Endothelial cell of hepatic sinusoid (primary cell): ENCODE measurements around the gene MBP.

ENCODE experiments used
- in situ Hi-C: cut with HindIII; loops from 2 replicates; pipeline ENCODE4 v1.10.0; 2017; ENCODE audit warnings: low sequenced_read_pairs

MBP gene

DNA sequence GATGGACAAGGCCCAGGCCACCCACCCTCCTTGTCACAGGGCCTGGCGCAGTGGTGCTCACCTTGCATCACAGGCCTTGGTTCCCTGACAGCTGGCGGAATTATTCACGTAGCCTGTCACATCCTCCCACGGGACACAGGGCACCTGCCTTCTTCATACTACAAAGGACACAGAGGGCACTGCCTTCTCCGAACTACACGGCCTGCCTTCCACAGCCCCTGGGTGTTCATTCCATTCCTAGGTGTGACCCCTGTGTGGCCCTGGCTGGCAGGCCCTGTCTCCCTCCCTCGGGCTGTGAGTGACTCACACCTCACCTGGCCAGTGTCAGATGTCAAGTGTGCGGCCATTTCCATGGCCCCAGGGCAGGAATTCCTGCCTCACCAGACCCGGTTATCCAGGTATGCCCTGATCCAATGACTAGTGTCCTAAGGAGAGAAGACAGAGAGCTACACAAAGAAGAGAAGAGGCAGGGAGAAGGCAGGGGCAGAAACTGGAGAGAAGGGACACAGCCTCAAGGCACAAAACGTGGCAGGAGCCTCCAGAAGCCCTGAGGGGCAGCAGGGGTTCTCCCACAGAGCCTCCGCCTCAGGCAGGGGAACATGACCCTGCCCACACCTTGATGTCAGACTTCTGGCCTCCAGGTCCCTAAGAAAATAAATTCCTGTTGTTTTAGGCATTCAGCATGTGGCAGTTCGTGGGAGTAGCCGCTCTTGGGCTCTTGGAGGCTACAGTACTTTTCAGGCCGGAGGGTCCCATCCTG lies 43.4 kb downstream of the MBP start:
- in situ Hi-C loops, result no loop called here

- in situ Hi-C loops, result no loop called here
Measured at GRCh38 chr18:77087393-77088141, 45.0 kb downstream of the MBP start.

DNA sequence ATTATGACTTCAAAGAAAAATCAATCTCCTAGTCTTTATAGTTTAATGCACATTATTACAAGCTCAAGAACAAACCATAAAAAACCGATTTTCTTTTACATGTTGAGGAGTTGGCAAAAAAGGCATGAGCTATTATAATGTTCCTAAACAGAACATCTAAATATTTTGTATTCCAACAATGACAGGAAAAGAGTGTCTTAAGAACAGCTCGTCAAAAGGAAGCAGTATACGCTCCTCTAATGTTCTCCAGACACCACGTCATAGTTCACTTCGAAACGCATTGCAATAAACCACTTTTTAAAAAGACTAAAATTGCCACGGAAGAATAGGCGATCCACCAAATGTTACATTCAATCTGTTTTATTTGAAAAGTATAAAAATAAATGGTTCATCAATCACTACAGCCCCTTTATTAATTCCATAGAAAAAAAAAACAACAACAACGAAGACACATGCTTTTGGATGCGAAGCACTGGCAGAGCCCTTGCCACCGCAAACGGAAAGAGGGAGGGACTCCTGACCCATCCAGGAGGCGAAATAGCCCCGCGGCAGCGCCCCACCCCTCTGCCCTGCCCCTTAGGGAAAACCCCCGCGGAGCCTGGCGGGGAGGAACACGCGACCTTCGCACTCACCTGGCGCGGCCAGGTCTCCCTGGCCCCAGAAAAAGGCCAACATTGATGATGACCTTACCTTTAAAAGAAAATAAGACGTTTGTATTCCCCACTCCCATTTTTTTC lies 45.8 kb downstream of the MBP start:
- in situ Hi-C loops, result no loop called here

GRCh38 chr18:77086034-77086433 lies 46.5 kb downstream of the MBP start:
- in situ Hi-C loops, result no loop called here

DNA sequence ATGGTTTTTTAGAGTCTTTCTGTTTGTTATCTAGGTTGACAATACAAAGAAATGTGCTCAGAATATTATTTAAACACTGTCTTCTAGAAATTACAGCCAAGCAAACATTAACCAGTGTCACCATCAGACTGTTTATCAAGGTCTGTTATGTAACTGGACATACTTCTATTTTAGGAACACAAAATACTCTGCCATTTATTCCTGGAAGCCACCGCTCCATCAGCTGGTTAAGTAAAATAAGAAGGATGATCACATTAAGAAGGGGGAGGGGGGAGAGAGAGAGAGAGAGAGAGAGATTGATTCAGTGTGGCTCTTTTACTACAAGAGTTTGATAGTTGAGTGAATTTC lies 47.9 kb downstream of the MBP start:
- in situ Hi-C loops, result no loop called here

- in situ Hi-C loops, result no loop called here
Measured at GRCh38 chr18:77082316-77082955, 50.1 kb downstream of the MBP start.

DNA sequence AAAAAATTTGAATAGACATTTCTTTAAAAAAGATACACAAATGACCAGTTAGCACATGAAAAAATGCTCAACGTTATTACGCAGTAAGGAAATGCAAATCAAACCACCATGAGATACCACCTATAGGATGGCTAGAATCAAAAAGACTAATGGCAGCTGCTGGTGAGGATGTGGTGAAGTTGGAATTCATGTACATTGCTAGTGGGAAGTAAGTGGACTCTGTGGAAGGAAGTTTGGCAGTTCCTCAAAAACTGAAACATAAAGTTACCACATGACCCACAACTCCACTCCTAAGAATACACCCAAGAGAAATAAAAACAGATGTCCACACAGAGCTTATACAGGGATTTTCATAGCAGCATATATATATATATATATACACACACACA lies 51.2 kb downstream of the MBP start:
- in situ Hi-C loops, result no loop called here

DNA sequence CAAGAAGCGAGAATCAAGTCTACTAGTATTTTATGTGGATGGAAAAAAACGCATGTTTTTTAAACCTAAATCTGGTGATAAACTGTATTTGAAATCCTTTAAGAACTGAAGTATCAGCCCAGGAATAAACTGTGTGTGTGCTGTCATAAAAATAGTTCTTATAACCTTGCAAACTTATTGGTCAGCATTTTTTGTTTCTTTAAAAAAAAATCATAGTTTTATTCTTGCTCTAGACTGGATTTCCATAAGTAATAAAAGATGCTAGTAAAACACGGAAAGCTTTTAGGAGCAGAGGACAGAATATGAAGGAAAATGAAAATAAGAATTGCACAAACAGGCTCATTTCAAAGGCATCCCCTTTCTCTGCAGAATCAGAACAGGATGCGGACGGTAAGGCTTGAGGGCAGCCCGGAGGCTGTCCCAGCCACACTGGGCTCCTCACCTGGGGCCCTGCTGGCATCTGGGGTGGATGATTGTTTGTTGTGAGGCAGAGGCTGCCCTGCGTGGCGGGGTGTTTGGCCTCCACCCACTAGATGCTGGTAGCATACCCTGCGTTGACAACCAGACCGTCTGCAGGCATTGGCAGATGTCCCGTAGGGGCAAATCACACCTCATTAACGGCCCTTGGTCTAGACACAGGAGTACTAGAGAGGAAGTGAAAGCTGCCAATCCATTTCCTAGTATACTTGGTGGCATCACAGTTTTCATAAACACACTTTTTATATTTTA lies 52.5 kb downstream of the MBP start:
- in situ Hi-C loops, result no loop called here

GRCh38 chr18:77079088-77079487 lies 53.5 kb downstream of the MBP start:
- in situ Hi-C loops, result no loop called here

GRCh38 chr18:77078690-77079070 lies 53.9 kb downstream of the MBP start:
- in situ Hi-C loops, result no loop called here

- in situ Hi-C loops, result no loop called here
Measured at GRCh38 chr18:77077941-77078689, 54.5 kb downstream of the MBP start.

GRCh38 chr18:77077401-77077800 lies 55.2 kb downstream of the MBP start:
- in situ Hi-C loops, result no loop called here

DNA sequence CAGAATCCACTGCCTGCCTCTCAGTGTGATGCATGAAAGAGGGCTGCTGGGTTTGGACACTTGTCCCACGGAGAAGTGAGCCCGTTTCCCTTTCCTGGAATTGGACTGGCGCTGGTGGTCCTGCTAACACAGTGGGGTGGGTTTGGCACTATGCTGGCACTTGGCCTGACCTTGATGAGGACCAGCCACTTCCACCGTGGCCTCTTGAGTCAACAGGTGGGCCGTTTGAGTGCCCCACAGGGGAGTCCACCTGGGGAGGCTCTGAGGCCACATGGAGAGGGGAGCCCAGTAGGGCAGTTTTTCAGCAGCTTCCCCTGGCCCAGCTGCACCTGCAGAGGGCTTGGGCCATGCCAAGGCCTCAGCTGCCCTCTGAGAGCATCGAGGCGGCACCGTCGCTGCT lies 56.5 kb downstream of the MBP start:
- in situ Hi-C loops, result no loop called here

- in situ Hi-C loops, result loop anchor here (5.0 kb wide), 2 partner anchors 38 to 73 kb away; no protein-coding TSS in a partner anchor
Measured at GRCh38 chr18:77074431-77074830, 58.2 kb downstream of the MBP start.

DNA sequence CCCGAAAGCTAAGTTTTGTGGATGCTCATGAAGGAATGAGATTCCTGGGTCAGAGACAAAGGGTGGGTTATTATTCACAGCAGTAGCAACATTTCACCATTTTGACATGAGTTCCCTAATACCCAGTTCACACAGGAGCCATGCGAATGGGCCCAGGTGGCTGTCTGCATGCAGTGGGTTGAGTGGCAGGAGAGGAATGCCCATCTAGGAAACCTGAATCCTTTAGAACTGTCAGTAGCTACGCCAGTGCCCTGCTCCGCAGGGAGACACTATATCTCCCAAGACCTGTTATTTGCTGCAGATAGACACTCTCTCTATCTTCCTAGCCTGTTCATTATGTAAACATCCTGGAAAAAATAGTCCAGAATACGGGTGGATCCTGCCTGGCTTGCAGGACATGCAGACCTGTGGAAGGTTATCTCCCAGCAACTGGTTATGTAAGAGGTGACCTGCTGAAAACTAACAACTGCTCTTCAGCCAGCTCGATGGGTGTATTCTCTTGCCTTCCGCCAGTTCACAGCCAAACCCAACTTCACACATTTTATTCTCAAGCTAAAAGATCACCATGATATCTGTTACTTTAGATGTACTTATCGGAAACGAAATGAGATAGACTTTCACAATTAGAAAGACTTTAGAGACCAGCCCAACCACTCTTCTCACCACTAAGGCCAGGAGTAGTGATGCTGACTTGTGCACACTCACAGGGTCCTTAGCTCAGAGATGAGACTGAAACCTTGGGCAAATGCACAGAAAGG lies 59.1 kb downstream of the MBP start:
- in situ Hi-C loops, result loop anchor here (5.0 kb wide), 2 partner anchors 39 to 74 kb away; no protein-coding TSS in a partner anchor

DNA sequence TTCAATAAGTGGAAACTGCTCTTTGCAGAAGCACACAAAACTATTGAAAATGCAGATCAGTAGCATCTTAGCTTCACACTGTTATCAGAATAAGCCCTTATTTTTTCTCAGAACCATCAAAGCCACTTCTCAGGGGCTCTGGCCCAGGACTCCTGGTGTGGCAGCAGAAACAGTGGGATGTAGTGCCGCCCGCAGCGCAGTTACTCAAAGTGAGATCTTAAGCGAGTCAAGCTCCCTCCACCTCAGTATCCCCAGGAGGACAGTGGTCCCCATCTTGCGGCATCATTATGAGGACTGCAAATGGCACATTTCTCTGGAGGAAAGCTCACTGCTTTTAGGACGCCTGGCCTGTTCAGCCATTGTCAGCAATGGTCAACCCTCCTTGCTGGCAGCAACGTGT lies 60.0 kb downstream of the MBP start:
- in situ Hi-C loops, result loop anchor here (5.0 kb wide), 2 partner anchors 40 to 75 kb away; no protein-coding TSS in a partner anchor

DNA sequence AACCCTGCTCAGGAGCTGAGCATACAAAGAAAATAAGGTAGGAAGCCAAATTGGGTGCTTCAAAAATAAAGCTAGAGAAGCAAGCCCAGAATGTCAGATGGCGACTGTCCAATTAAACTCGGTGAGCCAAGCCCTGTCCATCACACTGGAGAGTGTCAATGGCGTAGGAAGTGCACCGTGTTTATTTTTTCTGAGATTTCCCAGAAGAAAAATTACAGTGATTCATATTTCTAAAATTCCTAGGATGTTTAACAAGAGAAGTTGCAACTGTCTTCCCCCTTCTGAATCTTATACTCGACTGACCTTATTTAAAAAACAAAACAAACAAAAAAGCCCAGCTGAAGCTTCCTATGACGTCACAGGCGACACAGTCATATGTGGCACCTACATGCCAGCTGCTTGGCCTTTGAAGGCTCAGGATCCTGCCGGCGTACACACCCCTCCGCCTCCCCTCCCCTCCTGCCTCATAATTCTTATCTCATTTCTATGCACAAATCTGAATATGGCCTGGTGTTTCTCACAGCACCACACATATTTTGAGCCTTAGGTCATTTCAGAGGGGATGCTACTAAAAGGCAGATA lies 60.8 kb downstream of the MBP start:
- in situ Hi-C loops, result loop anchor here (5.0 kb wide), 2 partner anchors 40 to 75 kb away; no protein-coding TSS in a partner anchor

- in situ Hi-C loops, result loop anchor here (5.0 kb wide), 2 partner anchors 41 to 76 kb away; no protein-coding TSS in a partner anchor
Measured at GRCh38 chr18:77071061-77071460, 61.5 kb downstream of the MBP start.
